HepG2 (cell line): ENCODE results near the gene NEURL1B. TPM values are rescaled to one million over a fixed set of nuclear protein-coding genes. Genes with fewer than 3 reads are reported as not detected.

Source experiments
- HIVEP1 ChIP-seq: sonication (generic); formaldehyde crosslinking; IDR thresholded peaks from 2 replicates; pipeline ENCODE4 v1.4.0; 2020; ENCODE audit warnings: mild to moderate bottlenecking, missing genetic modification reagents
- PRPF4 ChIP-seq: fragments of 200-400 bp; formaldehyde crosslinking; IDR thresholded peaks from 2 replicates; pipeline ENCODE4 v1.6.1; 2016; ENCODE audit warnings: low read length, low read depth; ENCODE audit not compliant: poor library complexity, severe bottlenecking
- TCF7 ChIP-seq: sonication (generic); IDR thresholded peaks from 2 replicates; pipeline ENCODE4 v1.6.1; 2016; ENCODE audit warnings: antibody characterized with exemption, low read depth
- ZBTB37 ChIP-seq: sonication (generic); formaldehyde crosslinking; IDR thresholded peaks from 2 replicates; pipeline ENCODE4 v1.4.0; 2020; ENCODE audit warnings: mild to moderate bottlenecking, missing genetic modification reagents
- ZBTB7A ChIP-seq: sonication (generic); formaldehyde crosslinking; IDR thresholded peaks from 2 replicates; pipeline ENCODE4 v1.8.0; 2022; ENCODE audit warnings: mild to moderate bottlenecking, missing genetic modification reagents
- ZMYM2 ChIP-seq: sonication (generic); formaldehyde crosslinking; IDR thresholded peaks from 2 replicates; pipeline ENCODE4 v1.8.0; 2022; ENCODE audit warnings: mild to moderate bottlenecking, missing genetic modification reagents
- ZNF24 ChIP-seq: fragments of 450-650 bp; IDR thresholded peaks from 2 replicates; pipeline ENCODE4 v1.6.1; 2017; ENCODE audit warnings: antibody characterized with exemption, mild to moderate bottlenecking
- ZNF430 ChIP-seq: sonication (generic); formaldehyde crosslinking; IDR thresholded peaks from 2 replicates; pipeline ENCODE4 v1.9.0; 2021; ENCODE audit warnings: mild to moderate bottlenecking, missing genetic modification reagents
- ZNF44 ChIP-seq: sonication (generic); formaldehyde crosslinking; IDR thresholded peaks from 2 replicates; pipeline ENCODE4 v1.5.1; 2020; ENCODE audit warnings: mild to moderate bottlenecking, missing genetic modification reagents
- ZNF557 ChIP-seq: sonication (generic); formaldehyde crosslinking; IDR thresholded peaks from 2 replicates; pipeline ENCODE4 v1.4.0; 2020; ENCODE audit warnings: missing genetic modification reagents
- ZNF737 ChIP-seq: sonication (generic); formaldehyde crosslinking; IDR thresholded peaks from 2 replicates; pipeline ENCODE4 v1.5.0; 2020; ENCODE audit warnings: missing genetic modification reagents, mild to moderate bottlenecking, borderline replicate concordance
- polyA plus RNA-seq, 8 experiments: library from polyadenylated mRNA; depleted of rRNA in 3 of 8; stranded (reverse) in 7 of 8; unstranded in 1 of 8; fragments of >200 nt; fragmentation: Illumina TruSeq in 4 of 8; extraction: Trizol in 4 of 8; gene quantifications; 2 replicates each; pipeline versions ENCODE4 v1.2.1 to v1.2.3, GENCODE V29; 2011 to 2016; ENCODE audit warnings: low read depth in 4 of 8, missing spikeins in 1 of 8, mixed read lengths in 1 of 8; ENCODE audit not compliant: insufficient read depth in 1 of 8
- total RNA-seq, 5 experiments: library from RNA; depleted of rRNA; stranded (reverse); fragments of >200 nt; fragmentation: Illumina TruSeq; extraction: Trizol; gene quantifications; 2 replicates each; pipeline ENCODE4 v1.2.3, GENCODE V29; 2016; ENCODE audit warnings: low read depth in 1 of 5
- TF ChIP-seq, protein P1 (sequence below), 2 experiments: sonication (generic) in 1 of 2; formaldehyde crosslinking in 1 of 2; IDR thresholded peaks; 2 replicates each; pipeline versions ENCODE4 v1.4.0 to v1.6.1; 2018 to 2020; ENCODE audit warnings: missing genetic modification reagents in 2 of 2, borderline replicate concordance in 1 of 2, low read depth in 1 of 2, mild to moderate bottlenecking in 1 of 2, missing biosample characterization in 1 of 2
- TF ChIP-seq, protein P2 (sequence below): sonication (generic); formaldehyde crosslinking; IDR thresholded peaks from 2 replicates; pipeline ENCODE4 v1.4.0; 2020; ENCODE audit warnings: mild to moderate bottlenecking, missing genetic modification reagents
- TF ChIP-seq, protein P3 (sequence below): sonication (generic); formaldehyde crosslinking; conservative IDR thresholded peaks from 2 replicates; pipeline ENCODE4 v1.4.0; 2020; ENCODE audit warnings: missing genetic modification reagents
- TF ChIP-seq, protein P4 (sequence below): sonication (generic); formaldehyde crosslinking; IDR thresholded peaks from 2 replicates; pipeline ENCODE4 v1.4.0; 2020; ENCODE audit warnings: missing genetic modification reagents

NEURL1B gene
- total and polyA plus RNA-seq, 2 of the 13 experiments (the other 11 are each of a cell fraction or from before 2014, with no cell fraction given) = 0.09 to 0.13 TPM

- TF ChIP-seq ZNF430 (no peak), ZMYM2 (CRISPR knock-in tag) (no peak; the same call in 1 of the 2 replicates), PRPF4 (no peak), ZBTB7A (CRISPR knock-in tag) (no peak), ZNF44 (CRISPR knock-in tag) (peak; percentile 65; the same call in 1 of the 2 replicates), ZNF557 (CRISPR knock-in tag) (0 out of 2 replicates have a peak, but pooled peaks have one; percentile 91), ZNF737 (CRISPR knock-in tag) (0 out of 2 replicates have a peak, but pooled peaks have one; percentile 2), ZBTB37 (CRISPR knock-in tag) (no peak), HIVEP1 (CRISPR knock-in tag) (peak; percentile 96), ZNF24 (0 out of 2 replicates have a peak, but pooled peaks have one; percentile 35), TCF7 (peak; percentile 89)
- TF ChIP-seq, protein P1, sequence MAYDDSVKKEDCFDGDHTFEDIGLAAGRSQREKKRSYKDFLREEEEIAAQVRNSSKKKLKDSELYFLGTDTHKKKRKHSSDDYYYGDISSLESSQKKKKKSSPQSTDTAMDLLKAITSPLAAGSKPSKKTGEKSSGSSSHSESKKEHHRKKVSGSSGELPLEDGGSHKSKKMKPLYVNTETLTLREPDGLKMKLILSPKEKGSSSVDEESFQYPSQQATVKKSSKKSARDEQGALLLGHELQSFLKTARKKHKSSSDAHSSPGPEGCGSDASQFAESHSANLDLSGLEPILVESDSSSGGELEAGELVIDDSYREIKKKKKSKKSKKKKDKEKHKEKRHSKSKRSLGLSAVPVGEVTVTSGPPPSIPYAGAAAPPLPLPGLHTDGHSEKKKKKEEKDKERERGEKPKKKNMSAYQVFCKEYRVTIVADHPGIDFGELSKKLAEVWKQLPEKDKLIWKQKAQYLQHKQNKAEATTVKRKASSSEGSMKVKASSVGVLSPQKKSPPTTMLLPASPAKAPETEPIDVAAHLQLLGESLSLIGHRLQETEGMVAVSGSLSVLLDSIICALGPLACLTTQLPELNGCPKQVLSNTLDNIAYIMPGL (CRISPR knock-in tag; IDR thresholded peaks at IDR 0.05; ENCODE audit: borderline replicate concordance in 1 of 2, low read depth in 1 of 2) = peak; percentile 51 to 56
- TF ChIP-seq, protein P2, sequence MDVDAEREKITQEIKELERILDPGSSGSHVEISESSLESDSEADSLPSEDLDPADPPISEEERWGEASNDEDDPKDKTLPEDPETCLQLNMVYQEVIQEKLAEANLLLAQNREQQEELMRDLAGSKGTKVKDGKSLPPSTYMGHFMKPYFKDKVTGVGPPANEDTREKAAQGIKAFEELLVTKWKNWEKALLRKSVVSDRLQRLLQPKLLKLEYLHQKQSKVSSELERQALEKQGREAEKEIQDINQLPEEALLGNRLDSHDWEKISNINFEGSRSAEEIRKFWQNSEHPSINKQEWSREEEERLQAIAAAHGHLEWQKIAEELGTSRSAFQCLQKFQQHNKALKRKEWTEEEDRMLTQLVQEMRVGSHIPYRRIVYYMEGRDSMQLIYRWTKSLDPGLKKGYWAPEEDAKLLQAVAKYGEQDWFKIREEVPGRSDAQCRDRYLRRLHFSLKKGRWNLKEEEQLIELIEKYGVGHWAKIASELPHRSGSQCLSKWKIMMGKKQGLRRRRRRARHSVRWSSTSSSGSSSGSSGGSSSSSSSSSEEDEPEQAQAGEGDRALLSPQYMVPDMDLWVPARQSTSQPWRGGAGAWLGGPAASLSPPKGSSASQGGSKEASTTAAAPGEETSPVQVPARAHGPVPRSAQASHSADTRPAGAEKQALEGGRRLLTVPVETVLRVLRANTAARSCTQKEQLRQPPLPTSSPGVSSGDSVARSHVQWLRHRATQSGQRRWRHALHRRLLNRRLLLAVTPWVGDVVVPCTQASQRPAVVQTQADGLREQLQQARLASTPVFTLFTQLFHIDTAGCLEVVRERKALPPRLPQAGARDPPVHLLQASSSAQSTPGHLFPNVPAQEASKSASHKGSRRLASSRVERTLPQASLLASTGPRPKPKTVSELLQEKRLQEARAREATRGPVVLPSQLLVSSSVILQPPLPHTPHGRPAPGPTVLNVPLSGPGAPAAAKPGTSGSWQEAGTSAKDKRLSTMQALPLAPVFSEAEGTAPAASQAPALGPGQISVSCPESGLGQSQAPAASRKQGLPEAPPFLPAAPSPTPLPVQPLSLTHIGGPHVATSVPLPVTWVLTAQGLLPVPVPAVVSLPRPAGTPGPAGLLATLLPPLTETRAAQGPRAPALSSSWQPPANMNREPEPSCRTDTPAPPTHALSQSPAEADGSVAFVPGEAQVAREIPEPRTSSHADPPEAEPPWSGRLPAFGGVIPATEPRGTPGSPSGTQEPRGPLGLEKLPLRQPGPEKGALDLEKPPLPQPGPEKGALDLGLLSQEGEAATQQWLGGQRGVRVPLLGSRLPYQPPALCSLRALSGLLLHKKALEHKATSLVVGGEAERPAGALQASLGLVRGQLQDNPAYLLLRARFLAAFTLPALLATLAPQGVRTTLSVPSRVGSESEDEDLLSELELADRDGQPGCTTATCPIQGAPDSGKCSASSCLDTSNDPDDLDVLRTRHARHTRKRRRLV (CRISPR knock-in tag) = 0 out of 2 replicates have a peak, but pooled peaks have one; percentile 78
- TF ChIP-seq, protein P3, sequence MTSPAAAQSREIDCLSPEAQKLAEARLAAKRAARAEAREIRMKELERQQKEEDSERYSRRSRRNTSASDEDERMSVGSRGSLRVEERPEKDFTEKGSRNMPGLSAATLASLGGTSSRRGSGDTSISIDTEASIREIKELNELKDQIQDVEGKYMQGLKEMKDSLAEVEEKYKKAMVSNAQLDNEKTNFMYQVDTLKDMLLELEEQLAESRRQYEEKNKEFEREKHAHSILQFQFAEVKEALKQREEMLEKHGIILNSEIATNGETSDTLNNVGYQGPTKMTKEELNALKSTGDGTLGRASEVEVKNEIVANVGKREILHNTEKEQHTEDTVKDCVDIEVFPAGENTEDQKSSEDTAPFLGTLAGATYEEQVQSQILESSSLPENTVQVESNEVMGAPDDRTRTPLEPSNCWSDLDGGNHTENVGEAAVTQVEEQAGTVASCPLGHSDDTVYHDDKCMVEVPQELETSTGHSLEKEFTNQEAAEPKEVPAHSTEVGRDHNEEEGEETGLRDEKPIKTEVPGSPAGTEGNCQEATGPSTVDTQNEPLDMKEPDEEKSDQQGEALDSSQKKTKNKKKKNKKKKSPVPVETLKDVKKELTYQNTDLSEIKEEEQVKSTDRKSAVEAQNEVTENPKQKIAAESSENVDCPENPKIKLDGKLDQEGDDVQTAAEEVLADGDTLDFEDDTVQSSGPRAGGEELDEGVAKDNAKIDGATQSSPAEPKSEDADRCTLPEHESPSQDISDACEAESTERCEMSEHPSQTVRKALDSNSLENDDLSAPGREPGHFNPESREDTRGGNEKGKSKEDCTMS = no peak
- TF ChIP-seq, protein P4, sequence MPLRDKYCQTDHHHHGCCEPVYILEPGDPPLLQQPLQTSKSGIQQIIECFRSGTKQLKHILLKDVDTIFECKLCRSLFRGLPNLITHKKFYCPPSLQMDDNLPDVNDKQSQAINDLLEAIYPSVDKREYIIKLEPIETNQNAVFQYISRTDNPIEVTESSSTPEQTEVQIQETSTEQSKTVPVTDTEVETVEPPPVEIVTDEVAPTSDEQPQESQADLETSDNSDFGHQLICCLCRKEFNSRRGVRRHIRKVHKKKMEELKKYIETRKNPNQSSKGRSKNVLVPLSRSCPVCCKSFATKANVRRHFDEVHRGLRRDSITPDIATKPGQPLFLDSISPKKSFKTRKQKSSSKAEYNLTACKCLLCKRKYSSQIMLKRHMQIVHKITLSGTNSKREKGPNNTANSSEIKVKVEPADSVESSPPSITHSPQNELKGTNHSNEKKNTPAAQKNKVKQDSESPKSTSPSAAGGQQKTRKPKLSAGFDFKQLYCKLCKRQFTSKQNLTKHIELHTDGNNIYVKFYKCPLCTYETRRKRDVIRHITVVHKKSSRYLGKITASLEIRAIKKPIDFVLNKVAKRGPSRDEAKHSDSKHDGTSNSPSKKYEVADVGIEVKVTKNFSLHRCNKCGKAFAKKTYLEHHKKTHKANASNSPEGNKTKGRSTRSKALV = no peak; the same call in 1 of the 2 replicates
Measured at GRCh38 chr5:172659909-172660628, 19.0 kb downstream of the NEURL1B start (continued).
